Measurements from ENCODE around the gene TRIM56. TPM values are rescaled to one million over a fixed set of nuclear protein-coding genes. Genes with fewer than 3 reads are reported as not detected.
"Not testable (repeated sequence)": the region's sequence is repeated elsewhere in the genome, so short reads cannot be mapped to it uniquely, and the experiment has no call there.

TRIM56 gene, protein sequence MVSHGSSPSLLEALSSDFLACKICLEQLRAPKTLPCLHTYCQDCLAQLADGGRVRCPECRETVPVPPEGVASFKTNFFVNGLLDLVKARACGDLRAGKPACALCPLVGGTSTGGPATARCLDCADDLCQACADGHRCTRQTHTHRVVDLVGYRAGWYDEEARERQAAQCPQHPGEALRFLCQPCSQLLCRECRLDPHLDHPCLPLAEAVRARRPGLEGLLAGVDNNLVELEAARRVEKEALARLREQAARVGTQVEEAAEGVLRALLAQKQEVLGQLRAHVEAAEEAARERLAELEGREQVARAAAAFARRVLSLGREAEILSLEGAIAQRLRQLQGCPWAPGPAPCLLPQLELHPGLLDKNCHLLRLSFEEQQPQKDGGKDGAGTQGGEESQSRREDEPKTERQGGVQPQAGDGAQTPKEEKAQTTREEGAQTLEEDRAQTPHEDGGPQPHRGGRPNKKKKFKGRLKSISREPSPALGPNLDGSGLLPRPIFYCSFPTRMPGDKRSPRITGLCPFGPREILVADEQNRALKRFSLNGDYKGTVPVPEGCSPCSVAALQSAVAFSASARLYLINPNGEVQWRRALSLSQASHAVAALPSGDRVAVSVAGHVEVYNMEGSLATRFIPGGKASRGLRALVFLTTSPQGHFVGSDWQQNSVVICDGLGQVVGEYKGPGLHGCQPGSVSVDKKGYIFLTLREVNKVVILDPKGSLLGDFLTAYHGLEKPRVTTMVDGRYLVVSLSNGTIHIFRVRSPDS
- polyA plus RNA-seq, result 10 to 100 TPM in 2 of 3 donors, 1 to 10 TPM in 1; 6.7 to 23.1 (median 10.2) TPM

GRCh38 chr7:101085162-101085964, at the start of gene TRIM56:
Gene TRIM56 (plus strand): TSS chr7:101085481. CDS start chr7:101087313, 1,832 bp downstream.
- WGBS, 3 donors, result 1% methylated on average over 22 to 26 of the region's 26 CpGs
- H3K27ac ChIP-seq (ENCODE audit: low read depth, low read length), result peak within 1 kb of the TSS; percentile 76

- WGBS, 3 donors, result 70 to 78% (median 74%) methylated on average over 4 of the region's 4 CpGs
- no peak overlapping the region for H3K27ac ChIP-seq (ENCODE audit: low read depth, low read length)
These were observed 49.3 kb upstream of the TRIM56 start for GRCh38 chr7:101035941-101036340.

DNA sequence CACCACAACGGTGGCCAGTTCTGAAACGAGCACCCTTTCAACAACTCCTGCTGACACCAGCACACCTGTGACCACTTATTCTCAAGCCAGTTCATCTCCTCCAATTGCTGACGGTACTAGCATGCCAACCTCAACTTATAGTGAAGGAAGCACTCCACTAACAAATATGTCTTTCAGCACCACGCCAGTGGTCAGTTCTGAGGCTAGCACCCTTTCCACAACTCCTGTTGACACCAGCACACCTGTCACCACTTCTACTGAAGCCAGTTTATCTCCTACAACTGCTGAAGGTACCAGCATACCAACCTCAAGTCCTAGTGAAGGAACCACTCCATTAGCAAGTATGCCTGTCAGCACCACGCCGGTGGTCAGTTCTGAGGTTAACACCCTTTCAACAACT, 44.0 kb upstream of the TRIM56 start:
- 79 to 87% (median 80%) methylated on average over 6 of the region's 6 CpGs for WGBS, 3 donors
- not testable (repeated sequence) for H3K27ac ChIP-seq (ENCODE audit: low read depth, low read length)

DNA sequence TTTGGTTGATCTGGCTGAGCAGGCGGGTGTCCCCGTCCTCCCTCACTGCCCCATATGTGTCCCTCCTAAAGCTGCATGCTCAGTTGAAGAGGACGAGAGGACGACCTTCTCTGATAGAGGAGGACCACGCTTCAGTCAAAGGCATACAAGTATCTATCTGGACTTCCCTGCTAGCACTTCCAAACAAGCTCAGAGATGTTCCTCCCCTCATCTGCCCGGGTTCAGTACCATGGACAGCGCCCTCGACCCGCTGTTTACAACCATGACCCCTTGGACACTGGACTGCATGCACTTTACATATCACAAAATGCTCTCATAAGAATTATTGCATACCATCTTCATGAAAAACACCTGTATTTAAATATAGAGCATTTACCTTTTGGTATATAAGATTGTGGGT, 26.9 kb upstream of the TRIM56 start:
- 20 to 21% (median 20%) methylated on average over 9 of the region's 9 CpGs for WGBS, 3 donors
- no peak overlapping the region for H3K27ac ChIP-seq (ENCODE audit: low read depth, low read length)

DNA sequence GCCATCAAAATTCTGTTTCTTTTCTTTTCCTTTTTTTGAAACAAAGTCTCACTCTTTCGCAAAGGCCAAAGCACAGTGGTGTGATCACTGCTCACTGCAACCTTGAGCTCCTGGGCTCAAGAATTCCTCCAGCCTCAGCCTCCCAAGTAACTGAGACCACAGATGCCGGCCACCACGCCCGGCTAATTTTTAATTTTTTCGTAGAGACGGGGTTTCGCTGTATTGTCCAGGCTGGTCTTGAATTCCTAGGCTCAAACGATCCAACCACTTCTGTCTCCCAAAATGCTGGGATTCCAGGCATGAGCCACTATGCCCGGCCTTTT, 25.7 kb upstream of the TRIM56 start:
- 26 to 36% (median 28%) methylated on average over 9 of the region's 9 CpGs for WGBS, 3 donors
- H3K27ac ChIP-seq (ENCODE audit: low read depth, low read length), result no peak overlapping the region

- H3K27ac ChIP-seq (ENCODE audit: low read depth, low read length), result no peak overlapping the region
- WGBS, 3 donors, result 73 to 79% (median 77%) methylated on average over 5 of the region's 5 CpGs
These were observed 24.3 kb upstream of the TRIM56 start for GRCh38 chr7:101060992-101061391.

DNA sequence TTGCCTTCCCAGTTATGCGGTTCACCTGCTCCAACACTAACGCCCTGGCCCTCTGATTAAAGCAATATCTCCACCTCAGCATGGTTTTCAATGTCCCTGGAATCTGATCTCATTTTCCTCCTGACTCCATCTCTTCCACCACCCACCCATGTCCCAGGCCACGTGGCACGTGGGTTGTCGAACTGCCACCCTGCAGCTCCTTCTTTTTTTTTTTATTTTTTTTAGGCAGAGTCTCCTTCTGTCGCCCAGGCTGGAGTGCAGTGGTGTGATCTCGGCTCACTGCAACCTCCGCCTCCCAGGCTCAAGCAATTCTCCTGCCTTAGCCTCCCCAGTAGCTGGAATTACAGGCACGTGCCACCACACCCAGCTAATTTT, 21.1 kb upstream of the TRIM56 start:
- 60 to 68% (median 62%) methylated on average over 9 of the region's 9 CpGs for WGBS, 3 donors
- not testable (repeated sequence) for H3K27ac ChIP-seq (ENCODE audit: low read depth, low read length)

DNA sequence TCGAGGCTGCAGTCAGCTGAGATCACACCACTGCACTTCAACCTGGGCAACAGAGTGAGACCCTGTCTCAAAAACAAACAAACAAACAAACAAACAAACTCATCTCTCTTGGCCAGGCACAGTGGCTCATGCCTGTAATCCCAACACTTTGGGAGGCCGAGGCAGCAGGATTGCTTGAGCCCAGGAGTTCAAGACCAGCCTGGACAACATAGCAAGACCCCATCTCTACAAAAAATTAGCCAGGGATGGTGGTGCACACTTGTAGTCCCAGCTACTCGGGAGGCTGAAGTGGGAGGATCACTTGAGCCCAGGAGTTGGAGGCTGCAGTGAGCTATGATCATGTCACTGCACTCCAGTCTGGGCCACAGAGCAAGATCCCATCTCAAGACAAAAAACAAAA, 20.1 kb upstream of the TRIM56 start:
- WGBS, 3 donors, result 79 to 87% (median 82%) methylated on average over 3 of the region's 3 CpGs
- not testable (repeated sequence) for H3K27ac ChIP-seq (ENCODE audit: low read depth, low read length)

GRCh38 chr7:101066141-101066832, 19.0 kb upstream of the TRIM56 start:
- no peak overlapping the region for H3K27ac ChIP-seq (ENCODE audit: low read depth, low read length)
- WGBS, 3 donors, result 35 to 42% (median 35%) methylated on average over 15 of the region's 15 CpGs

DNA sequence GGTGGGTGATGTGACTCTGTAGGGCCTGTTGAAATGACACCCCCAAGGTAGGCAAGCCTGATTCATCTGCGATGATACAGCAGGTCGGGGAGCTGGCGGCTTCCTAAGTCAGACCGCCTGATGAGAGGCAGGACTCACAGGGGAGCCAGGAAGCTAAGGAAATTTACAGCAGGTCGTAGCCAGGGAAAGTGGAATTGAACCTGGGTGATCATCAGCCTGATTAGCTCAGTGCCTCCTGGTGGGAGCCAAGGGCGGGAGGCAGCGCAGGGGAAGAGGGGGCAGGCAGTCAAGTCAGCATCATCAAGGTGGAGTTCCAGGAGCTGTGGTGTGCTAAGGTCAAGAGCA, 18.5 kb upstream of the TRIM56 start:
- no peak overlapping the region for H3K27ac ChIP-seq (ENCODE audit: low read depth, low read length)
- 46 to 56% (median 54%) methylated on average over 7 of the region's 7 CpGs for WGBS, 3 donors

DNA sequence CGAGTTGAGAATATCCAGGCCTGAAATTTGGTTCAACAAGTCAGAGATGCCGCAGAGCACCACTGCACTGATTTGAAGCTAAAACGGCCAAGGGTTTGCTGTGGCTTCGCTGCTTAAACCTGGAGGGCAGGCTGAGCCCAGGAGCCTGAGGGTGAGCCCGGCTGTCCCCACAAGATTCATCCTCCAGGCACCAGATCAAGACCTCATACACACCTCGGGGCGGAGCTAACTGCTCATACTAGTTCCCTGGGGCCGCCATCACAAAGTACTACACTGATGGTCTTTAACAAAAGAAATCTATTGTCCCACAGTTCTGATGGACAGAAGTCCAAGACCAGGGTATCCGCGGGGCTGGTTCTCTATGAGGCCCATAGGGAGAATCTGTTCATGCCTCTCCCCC, 16.9 kb upstream of the TRIM56 start:
- H3K27ac ChIP-seq (ENCODE audit: low read depth, low read length), result no peak overlapping the region
- 79 to 89% (median 85%) methylated on average over 10 of the region's 10 CpGs for WGBS, 3 donors

GRCh38 chr7:101071362-101072104, 13.7 kb upstream of the TRIM56 start:
- WGBS, 3 donors, result 63 to 78% (median 77%) methylated on average over 14 of the region's 14 CpGs
- H3K27ac ChIP-seq (ENCODE audit: low read depth, low read length), result not testable (repeated sequence)

DNA sequence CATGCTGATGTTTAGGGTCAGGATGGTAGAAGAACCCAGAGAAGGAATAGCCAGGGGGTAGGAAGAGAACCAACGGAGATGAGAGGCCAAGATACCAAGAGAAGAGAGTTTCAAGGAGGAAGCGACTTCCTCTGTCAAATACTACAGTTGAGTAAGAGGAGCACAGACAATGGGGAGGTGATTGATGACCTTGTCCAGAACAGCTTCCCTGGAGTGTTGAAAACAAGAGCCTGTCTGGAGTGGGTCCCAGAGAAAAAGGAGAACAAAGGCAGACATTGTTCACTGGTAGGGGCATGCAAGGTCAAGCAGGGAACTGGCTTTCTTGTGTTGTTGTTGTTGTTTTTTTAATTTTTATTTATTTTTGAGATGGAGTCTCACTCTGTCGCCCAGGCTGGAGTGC, 9.6 kb upstream of the TRIM56 start:
- WGBS, 3 donors, result 48 to 65% (median 62%) methylated on average over 3 of the region's 3 CpGs
- H3K27ac ChIP-seq (ENCODE audit: low read depth, low read length), result no peak overlapping the region

DNA sequence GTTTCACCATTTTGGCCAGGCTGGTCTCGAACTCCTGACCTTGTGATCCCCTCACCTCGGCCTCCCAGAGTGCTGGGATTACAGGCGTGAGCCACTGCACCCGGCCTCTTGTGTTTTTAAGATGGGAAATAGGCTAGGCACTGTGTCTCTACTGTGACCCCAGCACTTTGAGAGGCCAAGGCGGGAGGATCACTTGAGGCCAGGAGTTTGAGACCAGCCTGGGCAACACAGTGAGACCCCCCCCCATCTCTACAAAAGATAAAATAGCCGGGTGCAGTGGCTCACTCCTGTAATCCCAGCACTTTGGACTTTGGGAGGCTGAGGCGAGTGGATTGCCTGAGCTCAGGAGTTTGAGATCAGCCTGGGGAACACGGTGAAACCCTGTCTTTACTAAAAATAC, 9.1 kb upstream of the TRIM56 start:
- WGBS, 3 donors, result 77 to 85% (median 81%) methylated on average over 8 of the region's 8 CpGs
- H3K27ac ChIP-seq (ENCODE audit: low read depth, low read length), result not testable (repeated sequence)

DNA sequence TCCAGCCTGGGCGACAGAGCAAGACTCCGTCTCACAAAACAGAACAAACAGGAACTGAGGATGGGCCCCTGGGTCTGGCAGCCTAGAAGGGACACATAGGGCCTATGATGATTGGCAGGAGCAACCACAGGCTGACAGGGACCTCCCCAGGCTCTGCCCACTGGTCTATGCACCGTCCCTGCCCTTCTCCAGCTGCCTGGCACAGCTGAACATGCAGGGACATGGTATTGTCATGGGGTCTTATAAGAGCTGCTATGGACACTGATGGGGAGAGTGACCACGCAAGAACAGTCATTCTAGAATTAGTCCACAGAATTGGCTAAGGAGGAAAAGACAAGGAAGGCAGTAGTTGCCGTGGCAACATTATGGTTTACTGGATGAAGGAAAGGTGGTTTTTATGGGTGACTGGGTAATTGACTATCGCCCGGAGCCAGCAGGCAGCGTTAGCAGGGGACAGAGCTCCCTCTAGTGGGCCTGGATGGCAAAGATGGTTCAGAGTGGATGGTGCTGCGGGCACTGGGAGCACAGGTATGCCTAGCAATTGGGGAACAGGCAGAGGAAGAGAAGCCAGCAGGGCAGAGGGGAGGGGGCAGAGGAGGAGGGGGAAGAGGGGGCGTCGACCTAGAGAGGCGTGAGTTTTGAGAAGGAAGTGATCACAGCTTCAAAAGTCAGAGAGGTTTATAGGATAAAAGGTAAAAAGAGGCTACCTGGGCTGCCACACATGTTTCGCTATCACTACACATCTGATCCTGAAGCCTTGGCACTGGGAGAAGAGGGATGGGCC, 7.8 kb upstream of the TRIM56 start:
- WGBS, 3 donors, result 19 to 21% (median 20%) methylated on average over 13 of the region's 13 CpGs
- H3K27ac ChIP-seq (ENCODE audit: low read depth, low read length), result no peak overlapping the region

DNA sequence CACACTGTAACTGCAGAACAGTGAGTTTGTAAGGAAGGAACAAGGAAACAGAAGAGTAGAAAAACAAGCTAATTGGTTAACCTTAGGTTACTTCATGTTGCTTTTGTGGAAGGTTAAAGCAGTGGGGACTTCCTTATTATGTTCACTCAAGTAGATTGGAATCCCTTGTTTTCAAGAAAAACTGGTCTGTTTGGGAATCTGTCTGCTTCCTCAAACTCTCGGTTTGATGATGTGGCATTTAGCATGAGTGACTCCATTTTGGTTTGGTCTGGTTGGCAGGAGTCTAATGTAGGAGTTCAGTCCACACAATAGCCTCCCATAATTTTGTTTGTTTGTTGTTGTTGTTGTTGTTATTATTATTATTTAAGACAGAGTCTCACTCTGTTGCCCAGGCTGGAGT, 3.8 kb upstream of the TRIM56 start:
- no peak overlapping the region for H3K27ac ChIP-seq (ENCODE audit: low read depth, low read length)
- WGBS, 3 donors, result 47 to 68% (median 56%) methylated on average over 1 of the region's 1 CpG

- WGBS, 3 donors, result 51 to 61% (median 52%) methylated on average over 5 of the region's 5 CpGs
- H3K27ac ChIP-seq (ENCODE audit: low read depth, low read length), result no peak overlapping the region
These were observed 468 bp upstream of the TRIM56 start for GRCh38 chr7:101084865-101085161.

Measured in adipose tissue (tissue), 3 donors.